Omental fat pad (tissue), 4 donors: ENCODE results near the gene SECISBP2L. TPM values are rescaled to one million over a fixed set of nuclear protein-coding genes. Genes with fewer than 3 reads are reported as not detected.

Source experiments
- ATAC-seq: fragments of 150-250 bp; one replicate; pipeline ENCODE4 v1.9.1; 2016; ENCODE audit warnings: mild to moderate bottlenecking, moderate library complexity; ENCODE audit not compliant: low FRiP score
- DNase-seq: peaks from one replicate; pipeline ENCODE4 v3.0.0-alpha.2; 2019; ENCODE audit warnings: low spot score
- total RNA-seq, 4 donors: library from RNA; depleted of rRNA; stranded (reverse); fragments of >200 nt; gene quantifications; one replicate each; pipeline ENCODE4 v1.1.0, GENCODE V29; 2016
- TF ChIP-seq, protein P1 (sequence below), 3 donors: fragments of 450-650 bp; IDR thresholded peaks; one replicate each; pipeline ENCODE4 v1.5.1; 2016 to 2017; ENCODE audit warnings: antibody characterized with exemption in 3 of 3, mild to moderate bottlenecking in 3 of 3, moderate library complexity in 2 of 3

Gene SECISBP2L
- total RNA-seq, 4 donors from 2014 or later: 31.0 to 56.7 (median 50.0) TPM

DNA sequence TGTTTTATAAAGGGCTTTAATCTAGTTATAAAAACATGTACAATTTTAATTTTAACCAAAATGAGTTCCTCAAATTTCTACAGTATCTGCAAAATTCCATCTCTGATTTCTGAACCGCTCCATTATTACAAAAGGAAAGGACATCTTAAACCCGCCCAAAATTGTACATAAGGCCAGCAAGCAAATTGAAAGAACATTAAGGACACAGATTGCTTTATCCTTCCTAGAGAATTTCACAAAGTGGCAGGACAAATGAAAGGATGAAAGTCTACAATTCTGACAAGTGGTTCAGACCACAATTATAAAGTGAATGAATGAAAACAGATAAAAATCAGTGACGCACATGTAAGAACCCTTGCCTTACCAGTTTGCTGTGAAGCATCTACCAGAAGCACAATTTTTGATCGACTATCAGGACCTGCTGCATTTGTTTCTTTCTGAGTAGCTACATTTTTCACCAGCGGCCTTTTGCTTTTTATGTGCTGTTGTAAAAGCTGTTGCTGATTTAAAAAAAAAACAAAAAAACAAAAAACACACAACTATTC is 13.6 kb downstream of the SECISBP2L start:
- DNase-seq (no peak), ATAC-seq (no peak)
- TF ChIP-seq, protein P1, sequence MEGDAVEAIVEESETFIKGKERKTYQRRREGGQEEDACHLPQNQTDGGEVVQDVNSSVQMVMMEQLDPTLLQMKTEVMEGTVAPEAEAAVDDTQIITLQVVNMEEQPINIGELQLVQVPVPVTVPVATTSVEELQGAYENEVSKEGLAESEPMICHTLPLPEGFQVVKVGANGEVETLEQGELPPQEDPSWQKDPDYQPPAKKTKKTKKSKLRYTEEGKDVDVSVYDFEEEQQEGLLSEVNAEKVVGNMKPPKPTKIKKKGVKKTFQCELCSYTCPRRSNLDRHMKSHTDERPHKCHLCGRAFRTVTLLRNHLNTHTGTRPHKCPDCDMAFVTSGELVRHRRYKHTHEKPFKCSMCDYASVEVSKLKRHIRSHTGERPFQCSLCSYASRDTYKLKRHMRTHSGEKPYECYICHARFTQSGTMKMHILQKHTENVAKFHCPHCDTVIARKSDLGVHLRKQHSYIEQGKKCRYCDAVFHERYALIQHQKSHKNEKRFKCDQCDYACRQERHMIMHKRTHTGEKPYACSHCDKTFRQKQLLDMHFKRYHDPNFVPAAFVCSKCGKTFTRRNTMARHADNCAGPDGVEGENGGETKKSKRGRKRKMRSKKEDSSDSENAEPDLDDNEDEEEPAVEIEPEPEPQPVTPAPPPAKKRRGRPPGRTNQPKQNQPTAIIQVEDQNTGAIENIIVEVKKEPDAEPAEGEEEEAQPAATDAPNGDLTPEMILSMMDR (IDR thresholded peaks at IDR 0.05): no peak

DNA sequence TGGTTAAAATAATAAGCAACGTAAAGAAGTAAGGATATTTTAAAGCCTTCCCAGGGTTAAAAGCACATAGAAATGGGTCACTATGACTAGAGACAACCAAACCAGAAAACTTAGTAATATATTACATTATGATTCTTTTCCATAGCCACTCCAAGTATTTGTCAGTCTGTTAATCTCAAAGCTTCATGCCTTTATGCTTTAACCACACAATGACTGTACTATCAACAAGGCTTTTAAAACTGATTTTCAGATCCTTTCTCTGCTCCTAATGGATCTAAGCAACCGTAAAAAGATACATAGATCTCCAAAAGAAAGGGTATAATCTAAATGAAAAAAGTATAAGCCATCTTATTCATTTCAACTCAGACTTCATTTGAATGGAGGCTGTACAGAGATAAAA is 14.4 kb downstream of the SECISBP2L start:
- TF ChIP-seq, protein P1 (IDR thresholded peaks at IDR 0.05): no peak
- ATAC-seq (no peak), DNase-seq (no peak)

DNA sequence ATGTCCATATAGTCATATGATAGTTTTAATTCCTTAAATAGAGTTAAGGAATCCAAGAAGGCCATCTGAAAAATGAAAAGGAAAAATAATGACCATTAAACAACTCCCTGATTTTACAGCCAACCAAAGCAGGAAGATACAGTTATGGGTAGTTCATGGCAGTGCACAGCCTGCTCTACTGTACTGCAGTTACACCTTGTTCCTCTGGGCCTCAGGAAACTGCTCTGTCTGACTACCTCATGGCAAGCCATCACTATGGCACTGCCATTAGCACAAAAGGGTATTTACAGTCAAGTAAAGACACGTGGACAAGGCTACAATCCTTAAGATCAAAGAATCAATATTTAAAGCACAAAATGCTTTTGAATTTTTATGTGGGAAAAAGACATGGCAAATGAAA is 19.5 kb downstream of the SECISBP2L start:
- ATAC-seq (no peak), DNase-seq (no peak)
- TF ChIP-seq, protein P1 (IDR thresholded peaks at IDR 0.05): no peak

DNA sequence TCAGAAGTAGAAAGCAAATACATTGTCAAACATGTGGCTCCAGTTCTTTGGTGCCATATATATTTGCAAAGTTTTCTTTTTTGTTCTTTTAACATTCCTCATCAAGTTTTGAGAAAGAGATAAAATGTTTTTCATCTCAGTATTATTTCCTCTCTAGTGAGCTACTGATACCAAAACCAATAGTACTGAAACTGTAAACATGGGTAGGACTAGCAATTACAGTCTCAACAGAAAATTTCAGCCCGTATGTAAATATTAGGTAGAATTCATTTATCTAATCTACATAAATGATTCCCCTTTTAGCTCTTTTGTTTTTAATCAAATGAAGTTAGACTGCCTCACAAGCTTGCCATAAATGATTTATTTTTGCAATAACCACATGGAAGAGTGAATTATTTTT is 21.4 kb downstream of the SECISBP2L start:
- no peak for ATAC-seq
- TF ChIP-seq, protein P1 (IDR thresholded peaks at IDR 0.05): no peak
- DNase-seq: no peak

DNA sequence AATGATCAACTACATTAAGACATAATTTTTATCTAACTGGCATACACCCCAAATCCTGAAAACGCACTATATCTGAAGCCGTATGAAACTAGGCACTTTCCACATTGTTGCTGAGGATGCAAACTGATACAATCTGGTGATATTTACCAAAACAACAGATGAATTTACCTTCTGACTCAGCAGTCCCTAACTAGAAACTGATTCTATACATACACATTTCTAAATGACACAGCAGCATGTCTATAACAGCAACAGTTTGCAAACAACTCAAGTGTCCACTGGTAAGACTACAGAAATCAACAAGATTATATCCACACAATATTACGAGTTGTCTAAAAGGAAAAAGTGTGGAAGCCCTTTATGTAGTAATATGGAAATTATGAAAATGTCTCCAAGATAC is 22.9 kb downstream of the SECISBP2L start:
- ATAC-seq: no peak
- TF ChIP-seq, protein P1 (IDR thresholded peaks at IDR 0.05): no peak
- no peak for DNase-seq

DNA sequence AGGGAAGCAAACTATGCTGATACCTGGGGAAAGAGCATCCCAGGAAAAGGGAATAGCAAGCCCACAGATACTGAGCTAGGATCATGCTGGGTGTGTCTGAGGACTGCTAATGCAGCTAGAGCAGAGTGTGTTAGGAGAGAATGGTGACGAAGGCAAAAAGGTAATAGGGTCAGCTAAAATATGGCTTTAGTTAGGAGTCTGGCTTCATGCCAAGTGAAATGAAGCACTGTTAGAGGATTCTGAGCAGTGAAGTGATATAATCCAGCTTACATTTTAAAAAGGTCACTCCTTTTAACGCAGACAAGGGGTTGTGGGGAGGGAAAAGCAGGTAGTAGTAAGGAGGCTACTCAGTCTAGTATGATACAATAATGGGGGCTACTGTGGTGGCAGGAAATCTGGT is 30.4 kb downstream of the SECISBP2L start:
- DNase-seq (no peak), ATAC-seq (no peak)
- TF ChIP-seq, protein P1 (IDR thresholded peaks at IDR 0.05): no peak

DNA sequence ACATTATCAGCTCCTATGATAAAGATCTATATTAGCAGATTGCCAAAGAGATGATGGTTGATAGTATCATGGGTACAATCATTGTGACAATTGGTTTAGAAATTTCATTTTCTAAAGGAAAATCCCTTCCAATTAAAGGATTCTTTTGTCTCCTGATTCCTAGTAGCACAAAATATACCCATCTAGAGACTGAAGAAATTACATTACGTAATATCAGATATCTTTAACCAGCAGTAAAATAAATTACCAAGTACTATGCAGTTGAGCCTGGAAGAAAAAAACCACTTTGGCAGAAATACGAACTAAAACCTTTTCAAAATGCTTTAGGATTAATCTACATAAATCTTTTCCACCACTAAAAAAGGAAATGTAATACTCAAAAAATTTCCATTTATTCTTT is 46.9 kb downstream of the SECISBP2L start:
- ATAC-seq: no peak
- TF ChIP-seq, protein P1 (IDR thresholded peaks at IDR 0.05): no peak
- DNase-seq: no peak
